ENCODE measurements around the gene PAK5.

Gene PAK5

GRCh38 chr20:9495701-9496100 lies 343.2 kb downstream of the PAK5 start:
- Mint-ChIP-seq H3K9me3 (peaks cover 8% of the 10 kb centered on the region), H3K36me3 (no peaks in the 10 kb centered on the region), H3K4me1 (no peaks in the 10 kb centered on the region), H3K27me3 (no peaks in the 10 kb centered on the region), H3K4me3 (no peak overlapping the region), H3K27ac (no peak overlapping the region)
- no peak for DNase-seq
- CTCF ChIA-PET, result no interaction called here

- no peak for DNase-seq
- CTCF ChIA-PET, result no interaction called here
- no peaks in the 10 kb centered on the region for H3K36me3 Mint-ChIP-seq
- H3K4me3 Mint-ChIP-seq, result no peak overlapping the region
- H3K27ac Mint-ChIP-seq, result no peak overlapping the region
- H3K4me1 Mint-ChIP-seq, result no peaks in the 10 kb centered on the region
- no peaks in the 10 kb centered on the region for H3K27me3 Mint-ChIP-seq
- peaks cover 11% of the 10 kb centered on the region for H3K9me3 Mint-ChIP-seq
These were observed 345.1 kb downstream of the PAK5 start for GRCh38 chr20:9493803-9494202.

DNA sequence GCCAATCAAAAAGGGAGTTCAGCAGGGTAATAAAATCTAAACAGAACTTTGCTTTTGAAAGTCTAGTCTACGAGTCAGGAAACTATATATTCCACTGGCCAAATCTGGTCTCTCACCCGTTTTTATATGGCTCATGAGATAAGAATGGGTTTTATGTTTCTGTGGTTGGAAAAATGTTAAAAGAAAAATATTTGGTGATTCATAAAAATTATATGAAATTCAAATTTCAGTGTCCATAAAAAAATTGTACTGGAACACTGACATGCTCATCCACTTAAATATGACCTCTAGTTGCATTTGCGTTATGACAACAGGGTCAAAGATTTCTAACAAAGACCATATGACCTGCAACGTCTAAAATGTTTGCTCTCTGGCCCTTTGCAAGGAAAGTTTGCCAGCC lies 346.8 kb downstream of the PAK5 start:
- H3K4me3 Mint-ChIP-seq, result no peak overlapping the region
- H3K36me3 Mint-ChIP-seq, result no peaks in the 10 kb centered on the region
- no peak for DNase-seq
- H3K27me3 Mint-ChIP-seq, result no peaks in the 10 kb centered on the region
- no peaks in the 10 kb centered on the region for H3K4me1 Mint-ChIP-seq
- CTCF ChIA-PET, result no interaction called here
- no peak overlapping the region for H3K27ac Mint-ChIP-seq
- peaks cover 10% of the 10 kb centered on the region for H3K9me3 Mint-ChIP-seq

DNA sequence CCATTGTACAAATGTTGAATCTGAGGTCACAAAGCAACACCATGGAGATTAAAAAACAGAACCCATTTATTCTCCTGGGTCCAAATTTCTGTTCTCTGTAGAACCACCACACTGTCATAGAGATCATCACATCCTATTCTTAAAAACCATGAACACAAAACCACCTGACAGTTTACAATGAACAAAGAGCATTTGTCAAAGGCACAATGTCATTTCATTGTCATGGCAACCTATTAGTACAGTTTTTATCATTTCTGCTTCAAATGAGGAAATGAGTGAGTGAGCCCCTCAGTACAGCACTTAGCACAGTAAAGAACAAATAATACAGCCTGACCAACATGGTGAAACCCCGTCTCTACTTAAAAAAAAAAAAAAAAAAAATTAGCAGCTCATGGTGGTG lies 347.6 kb downstream of the PAK5 start:
- CTCF ChIA-PET, result no interaction called here
- Mint-ChIP-seq H3K27ac (no peak overlapping the region), H3K4me1 (no peaks in the 10 kb centered on the region), H3K36me3 (no peaks in the 10 kb centered on the region), H3K4me3 (no peak overlapping the region), H3K27me3 (no peaks in the 10 kb centered on the region), H3K9me3 (peaks cover 10% of the 10 kb centered on the region)
- no peak for DNase-seq

GRCh38 chr20:9490631-9491030 lies 348.2 kb downstream of the PAK5 start:
- CTCF ChIA-PET, result no interaction called here
- no peaks in the 10 kb centered on the region for H3K4me1 Mint-ChIP-seq

GRCh38 chr20:9490161-9490560 lies 348.7 kb downstream of the PAK5 start:
- Mint-ChIP-seq H3K27me3 (no peaks in the 10 kb centered on the region), H3K4me1 (no peaks in the 10 kb centered on the region), H3K36me3 (no peaks in the 10 kb centered on the region), H3K27ac (no peak overlapping the region), H3K4me3 (no peak overlapping the region), H3K9me3 (peaks cover 5% of the 10 kb centered on the region)
- CTCF ChIA-PET, result no interaction called here
- no peak for DNase-seq

More at GRCh38 chr20:9490631-9491030, 348.2 kb downstream of the PAK5 start:
- Mint-ChIP-seq H3K36me3 (no peaks in the 10 kb centered on the region), H3K9me3 (peaks cover 7% of the 10 kb centered on the region), H3K27me3 (no peaks in the 10 kb centered on the region), H3K4me3 (no peak overlapping the region), H3K27ac (no peak overlapping the region)
- DNase-seq, result no peak

DNA sequence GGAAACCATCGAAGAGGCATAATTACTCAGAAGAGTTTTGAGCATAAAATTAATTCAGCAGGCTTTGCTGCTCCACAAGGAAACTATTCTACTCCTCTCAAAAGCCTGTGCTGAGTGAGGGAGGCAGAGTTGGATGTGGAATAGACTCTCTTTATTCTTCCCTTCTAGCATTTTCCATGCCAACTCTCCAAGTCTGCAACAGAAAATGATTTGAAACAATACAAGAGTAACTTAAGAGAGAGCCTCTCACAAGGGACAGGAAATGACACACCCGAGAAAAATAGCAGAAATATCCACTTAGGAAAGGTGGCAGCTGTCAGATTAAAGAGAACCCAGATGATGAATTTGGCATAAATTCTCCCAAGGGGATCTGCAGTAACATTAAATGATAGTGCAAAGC lies 350.8 kb downstream of the PAK5 start:
- Mint-ChIP-seq H3K36me3 (no peaks in the 10 kb centered on the region), H3K27me3 (no peaks in the 10 kb centered on the region), H3K4me1 (no peaks in the 10 kb centered on the region), H3K9me3 (peaks cover 3% of the 10 kb centered on the region), H3K4me3 (no peak overlapping the region), H3K27ac (no peak overlapping the region)
- DNase-seq, result no peak
- CTCF ChIA-PET, result no interaction called here
